Retina (tissue), 1 donor: Measurements from ENCODE around the gene ITSN2.
"Not testable (repeated sequence)": the region's sequence is repeated elsewhere in the genome, so short reads cannot be mapped to it uniquely, and the experiment has no call there.

ENCODE experiments used
- DNase-seq: peaks from one replicate; pipeline ENCODE4 v3.0.0-alpha.2; 2016

Gene ITSN2

GRCh38 chr2:24209389-24210105, 150.8 kb downstream of the ITSN2 start:
- DNase-seq, result no peak

GRCh38 chr2:24208490-24208889, 151.8 kb downstream of the ITSN2 start:
- DNase-seq, result no peak

GRCh38 chr2:24207359-24207758, 153.0 kb downstream of the ITSN2 start:
- DNase-seq, result no peak

GRCh38 chr2:24206714-24207113, 153.6 kb downstream of the ITSN2 start:
- DNase-seq, result no peak

- no peak for DNase-seq
Measured at GRCh38 chr2:24206242-24206641, 154.1 kb downstream of the ITSN2 start.

- DNase-seq, result no peak
Measured at GRCh38 chr2:24205131-24205530, 155.2 kb downstream of the ITSN2 start.

- no peak for DNase-seq
Measured at GRCh38 chr2:24204505-24204904, 155.8 kb downstream of the ITSN2 start.

- no peak for DNase-seq
Measured at GRCh38 chr2:24203787-24204150, 156.6 kb downstream of the ITSN2 start.

- DNase-seq, result no peak
Measured at GRCh38 chr2:24203029-24203786, 157.1 kb downstream of the ITSN2 start.

- no peak for DNase-seq
Measured at GRCh38 chr2:24200799-24201198, 159.5 kb downstream of the ITSN2 start.

GRCh38 chr2:24199968-24200590, 160.3 kb downstream of the ITSN2 start:
- no peak for DNase-seq

- not testable (repeated sequence) for DNase-seq
Measured at GRCh38 chr2:24197213-24197612, 163.1 kb downstream of the ITSN2 start.

GRCh38 chr2:24191848-24192247, 168.5 kb downstream of the ITSN2 start:
- DNase-seq, result no peak

- no peak for DNase-seq
Measured at GRCh38 chr2:24191156-24191555, 169.2 kb downstream of the ITSN2 start.

GRCh38 chr2:24190503-24190902, 169.8 kb downstream of the ITSN2 start:
- no peak for DNase-seq

GRCh38 chr2:24189551-24189950, 170.8 kb downstream of the ITSN2 start:
- DNase-seq, result no peak

GRCh38 chr2:24183366-24184069, 176.8 kb downstream of the ITSN2 start:
- no peak for DNase-seq

- no peak for DNase-seq
Measured at GRCh38 chr2:24182507-24182906, 177.8 kb downstream of the ITSN2 start.

- no peak for DNase-seq
Measured at GRCh38 chr2:24181849-24182248, 178.5 kb downstream of the ITSN2 start.

- no peak for DNase-seq
Measured at GRCh38 chr2:24179683-24180082, 180.7 kb downstream of the ITSN2 start.

- DNase-seq, result no peak
Measured at GRCh38 chr2:24176326-24176725, 184.0 kb downstream of the ITSN2 start.

GRCh38 chr2:24175631-24176187, 184.6 kb downstream of the ITSN2 start:
- no peak for DNase-seq

- no peak for DNase-seq
Measured at GRCh38 chr2:24174851-24175277, 185.5 kb downstream of the ITSN2 start, which contains the start of gene FAM228A. Gene FAM228A (plus strand): TSS chr2:24175053. CDS start chr2:24175481, 428 bp downstream.
